C4-2B (cell line): ENCODE data around the gene MED13L.

Experiments used
- CTCF ChIP-seq: fragments of 450-650 bp; conservative IDR thresholded peaks from 2 replicates; pipeline ENCODE4 v1.5.1; 2017; ENCODE audit warnings: mild to moderate bottlenecking
- ZFX ChIP-seq: fragments of 450-650 bp; IDR thresholded peaks from 2 replicates; pipeline ENCODE4 v1.6.1; 2017

GRCh38 chr12:116122628-116123027 is 154.9 kb downstream of the MED13L start:
- TF ChIP-seq CTCF, result no peak
- no peak for TF ChIP-seq ZFX
